NK-92 treated with Interleukin-12 subunit alpha and Interleukin-12 subunit beta, amount 100 ng/mL, for 24 hours (cell line): Measurements from ENCODE around the gene RAD54L.
"Not testable (repeated sequence)": the region's sequence is repeated elsewhere in the genome, so short reads cannot be mapped to it uniquely, and the experiment has no call there.

Source experiments
- DNase-seq: peaks from one replicate; lab custom pipeline; 2025; lab: John Stamatoyannopoulos, UW

Gene RAD54L

GRCh38 chr1:46241733-46242132, 5.8 kb upstream of the RAD54L start:
- not testable (repeated sequence) for DNase-seq

DNA sequence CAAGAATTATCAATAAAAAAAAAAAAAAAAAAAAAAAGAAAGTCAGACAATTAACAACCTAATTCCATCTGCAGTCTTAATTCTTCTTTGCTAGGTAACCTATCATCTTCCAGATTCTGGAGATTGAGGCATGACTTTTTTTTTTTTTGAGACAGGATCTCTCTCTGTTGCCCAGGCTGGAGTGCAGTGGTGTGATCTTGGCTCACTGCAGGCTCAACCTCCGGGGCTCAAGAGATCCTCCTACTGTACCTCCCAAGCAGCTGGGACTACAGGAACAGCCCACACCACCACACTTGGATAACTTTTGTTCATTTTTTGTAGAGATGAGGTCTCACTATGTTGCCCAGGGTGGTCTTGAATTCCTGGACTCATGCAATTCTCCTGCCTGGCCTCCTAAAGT, 4.6 kb upstream of the RAD54L start:
- no peak for DNase-seq

GRCh38 chr1:46243831-46244230, 3.7 kb upstream of the RAD54L start:
- not testable (repeated sequence) for DNase-seq

DNA sequence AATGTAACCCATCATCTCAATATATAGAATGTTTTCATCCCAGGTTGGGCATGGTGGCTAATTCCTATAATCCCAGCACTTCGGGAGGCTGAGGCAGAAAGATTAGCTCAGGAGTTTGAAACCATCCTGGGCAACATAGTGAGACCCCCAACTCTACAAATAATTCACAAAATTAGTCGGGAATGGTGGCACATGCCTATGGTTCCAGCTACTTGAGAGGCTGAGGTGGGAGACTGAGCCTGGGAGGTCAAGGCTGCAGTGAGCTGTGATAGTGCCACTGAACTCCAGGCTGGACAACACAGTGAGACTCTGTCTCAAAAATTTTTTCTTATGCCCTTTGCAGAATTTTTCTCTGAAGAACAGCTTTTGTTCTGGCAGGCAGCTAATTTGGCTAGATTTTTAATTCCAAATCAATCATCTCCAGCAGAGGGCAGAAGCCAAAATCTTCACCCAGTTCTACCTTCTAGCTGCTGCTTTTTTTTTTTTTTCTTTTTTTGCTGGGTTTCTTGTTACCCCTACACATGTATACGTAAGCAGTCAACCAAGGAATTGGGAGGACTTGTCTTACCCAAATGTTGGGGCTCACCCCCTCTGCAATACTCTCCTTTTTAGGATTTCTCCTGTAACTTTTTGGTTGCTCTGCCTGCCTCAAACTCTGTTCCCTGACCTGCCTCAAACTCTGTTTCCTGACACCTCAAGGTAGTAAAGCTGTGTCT, 2.7 kb upstream of the RAD54L start:
- DNase-seq = no peak

GRCh38 chr1:46246136-46246535, 1.4 kb upstream of the RAD54L start:
- DNase-seq = not testable (repeated sequence)

- no peak for DNase-seq
Measured at GRCh38 chr1:46246548-46247435, 771 bp upstream of the RAD54L start.

DNA sequence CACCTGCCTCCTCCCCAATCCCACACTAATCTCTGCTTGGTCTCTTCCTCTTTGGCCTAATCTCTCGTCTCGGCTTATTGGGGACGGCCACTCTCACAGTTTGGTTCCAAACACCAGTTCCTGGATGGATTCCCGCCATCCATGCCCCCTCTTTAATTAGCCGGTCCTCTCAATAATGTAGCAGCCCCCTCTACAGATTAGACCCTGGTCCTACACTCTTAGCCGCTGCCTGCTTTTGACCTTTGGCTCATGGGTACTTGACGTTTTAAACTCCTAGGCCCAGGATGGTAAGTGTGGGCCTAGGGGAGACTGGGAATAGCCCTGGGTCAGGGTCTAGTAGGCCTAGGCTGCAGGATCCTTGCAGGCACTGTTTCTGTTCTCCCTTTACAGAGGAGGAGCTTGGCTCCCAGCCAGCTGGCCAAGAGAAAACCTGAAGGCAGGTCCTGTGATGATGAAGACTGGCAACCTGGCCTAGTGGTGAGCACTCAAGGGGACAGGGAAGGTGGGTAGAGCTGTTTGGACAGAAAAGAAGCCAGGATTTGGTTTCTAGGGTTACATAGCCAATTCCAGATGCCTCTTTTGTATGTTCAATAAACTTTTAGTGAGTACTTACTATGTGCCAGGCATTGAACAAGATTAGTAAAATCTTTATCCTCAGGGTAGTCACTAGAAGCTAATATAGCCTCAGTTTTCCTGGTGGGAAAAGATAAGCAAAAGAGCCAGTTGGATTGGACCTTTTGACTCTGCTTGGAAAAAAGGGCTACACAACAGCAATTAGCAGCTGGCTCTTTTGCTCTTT, 758 bp downstream of the RAD54L start:
- peak; percentile 8 for DNase-seq

DNA sequence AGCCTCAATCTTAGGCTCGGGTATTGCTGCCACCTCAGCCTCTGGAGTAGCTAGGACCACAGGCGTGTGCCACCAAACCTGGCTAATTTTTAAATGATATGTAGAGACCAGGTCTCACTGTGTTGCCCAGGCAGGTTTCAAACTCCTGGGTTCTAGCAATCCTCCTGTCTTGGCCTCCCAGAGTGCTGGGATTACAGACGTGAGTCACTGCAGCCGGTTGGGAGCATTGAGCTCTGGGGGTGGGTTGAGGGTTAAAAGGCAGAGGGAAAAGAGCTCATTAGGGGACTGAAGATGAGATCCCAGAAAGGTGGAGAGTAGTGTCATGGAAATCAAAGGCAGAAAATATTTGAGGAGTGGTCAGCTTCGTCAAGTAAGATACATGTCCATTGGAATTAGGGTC, 7.1 kb downstream of the RAD54L start:
- DNase-seq = no peak

GRCh38 chr1:46256523-46256922, 9.0 kb downstream of the RAD54L start:
- DNase-seq = no peak

DNA sequence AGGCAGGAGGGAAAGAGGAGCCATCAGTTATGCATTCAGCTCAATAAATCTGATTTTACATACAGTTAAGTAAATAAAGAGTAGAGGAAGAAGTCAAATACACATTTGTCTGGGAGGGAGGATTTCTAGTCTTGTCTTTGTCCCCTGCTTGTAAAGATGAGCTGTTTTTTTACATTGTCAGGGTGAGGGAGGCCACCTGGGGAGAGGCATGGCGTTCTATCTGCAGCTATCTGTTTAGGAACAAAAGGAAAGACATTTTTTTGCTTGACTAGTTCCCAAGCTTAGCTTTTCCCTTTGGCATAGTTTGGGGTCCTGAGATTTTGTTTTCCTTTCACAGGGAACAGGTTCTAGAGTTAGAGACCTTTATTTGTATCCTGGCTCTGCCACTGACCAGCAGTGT, 14.9 kb downstream of the RAD54L start:
- DNase-seq = no peak

GRCh38 chr1:46263146-46263545, 15.6 kb downstream of the RAD54L start:
- no peak for DNase-seq

DNA sequence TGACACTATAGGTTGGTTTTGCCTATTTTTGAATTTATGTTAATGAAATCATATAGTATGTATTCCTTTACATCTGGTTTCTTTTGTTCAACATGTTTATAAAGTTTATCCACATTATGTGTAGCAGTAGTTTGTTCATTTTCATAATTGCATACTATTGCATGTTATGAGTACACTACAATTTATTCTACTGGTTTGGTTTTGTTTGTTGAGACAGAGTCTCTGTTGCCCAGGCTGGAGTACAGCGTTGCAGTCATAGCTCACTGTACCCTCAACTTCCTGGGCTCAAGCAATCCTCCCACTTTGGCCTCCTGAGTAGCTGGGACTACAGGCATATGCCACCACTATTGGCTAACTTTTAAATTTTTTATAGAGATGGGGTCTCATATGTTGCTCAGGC, 21.0 kb downstream of the RAD54L start:
- DNase-seq = no peak

GRCh38 chr1:46274225-46275029, 26.9 kb downstream of the RAD54L start:
- DNase-seq = no peak

GRCh38 chr1:46275030-46275337, 27.4 kb downstream of the RAD54L start:
- no peak for DNase-seq

DNA sequence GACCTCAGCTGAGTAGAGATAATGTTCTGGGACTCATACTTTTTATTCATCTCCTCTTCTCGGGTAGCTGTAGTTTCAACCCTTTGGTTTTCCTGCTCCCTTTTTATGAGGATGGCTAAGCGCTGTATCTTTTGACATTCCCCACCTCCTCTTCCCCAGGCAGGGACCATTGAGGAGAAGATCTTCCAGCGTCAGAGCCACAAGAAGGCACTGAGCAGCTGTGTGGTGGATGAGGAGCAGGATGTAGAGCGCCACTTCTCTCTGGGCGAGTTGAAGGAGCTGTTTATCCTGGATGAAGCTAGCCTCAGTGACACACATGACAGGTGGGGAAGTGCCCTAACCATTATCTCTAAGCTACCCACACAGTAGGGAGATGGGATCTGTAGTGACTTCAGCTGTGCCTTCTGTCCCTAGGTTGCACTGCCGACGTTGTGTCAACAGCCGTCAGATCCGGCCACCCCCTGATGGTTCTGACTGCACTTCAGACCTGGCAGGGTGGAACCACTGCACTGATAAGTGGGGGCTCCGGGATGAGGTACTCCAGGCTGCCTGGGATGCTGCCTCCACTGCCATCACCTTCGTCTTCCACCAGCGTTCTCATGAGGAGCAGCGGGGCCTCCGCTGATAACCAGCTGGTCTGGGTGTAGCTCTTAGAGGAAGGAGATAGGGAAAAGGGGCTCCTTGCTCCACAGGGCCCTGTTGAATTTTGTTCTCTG, 30.3 kb downstream of the RAD54L start:
- no peak for DNase-seq

- DNase-seq = no peak
Measured at GRCh38 chr1:46278807-46279206, 31.2 kb downstream of the RAD54L start.

DNA sequence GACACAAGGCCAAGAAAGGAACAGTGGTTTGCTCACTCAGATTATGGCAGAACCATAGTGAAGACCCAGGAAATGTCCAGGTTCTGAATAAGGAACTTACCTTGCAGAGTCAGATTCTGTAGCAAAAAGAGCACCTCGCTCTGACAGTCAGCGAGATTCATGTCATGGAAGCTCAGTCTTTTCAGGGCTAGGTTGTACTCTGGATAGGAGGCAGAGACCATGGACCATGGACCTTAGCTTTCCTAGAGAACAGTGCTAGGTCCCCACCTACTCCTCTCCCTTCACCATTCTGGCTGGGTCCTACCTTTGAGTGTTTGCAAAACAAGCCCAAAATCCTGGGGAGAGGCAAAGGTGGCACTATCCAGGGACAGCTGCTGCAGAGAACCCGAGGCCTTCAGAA, 32.5 kb downstream of the RAD54L start:
- DNase-seq = no peak

- DNase-seq = no peak
Measured at GRCh38 chr1:46281021-46281420, 33.5 kb downstream of the RAD54L start.

GRCh38 chr1:46284058-46284457, 36.5 kb downstream of the RAD54L start:
- no peak for DNase-seq

DNA sequence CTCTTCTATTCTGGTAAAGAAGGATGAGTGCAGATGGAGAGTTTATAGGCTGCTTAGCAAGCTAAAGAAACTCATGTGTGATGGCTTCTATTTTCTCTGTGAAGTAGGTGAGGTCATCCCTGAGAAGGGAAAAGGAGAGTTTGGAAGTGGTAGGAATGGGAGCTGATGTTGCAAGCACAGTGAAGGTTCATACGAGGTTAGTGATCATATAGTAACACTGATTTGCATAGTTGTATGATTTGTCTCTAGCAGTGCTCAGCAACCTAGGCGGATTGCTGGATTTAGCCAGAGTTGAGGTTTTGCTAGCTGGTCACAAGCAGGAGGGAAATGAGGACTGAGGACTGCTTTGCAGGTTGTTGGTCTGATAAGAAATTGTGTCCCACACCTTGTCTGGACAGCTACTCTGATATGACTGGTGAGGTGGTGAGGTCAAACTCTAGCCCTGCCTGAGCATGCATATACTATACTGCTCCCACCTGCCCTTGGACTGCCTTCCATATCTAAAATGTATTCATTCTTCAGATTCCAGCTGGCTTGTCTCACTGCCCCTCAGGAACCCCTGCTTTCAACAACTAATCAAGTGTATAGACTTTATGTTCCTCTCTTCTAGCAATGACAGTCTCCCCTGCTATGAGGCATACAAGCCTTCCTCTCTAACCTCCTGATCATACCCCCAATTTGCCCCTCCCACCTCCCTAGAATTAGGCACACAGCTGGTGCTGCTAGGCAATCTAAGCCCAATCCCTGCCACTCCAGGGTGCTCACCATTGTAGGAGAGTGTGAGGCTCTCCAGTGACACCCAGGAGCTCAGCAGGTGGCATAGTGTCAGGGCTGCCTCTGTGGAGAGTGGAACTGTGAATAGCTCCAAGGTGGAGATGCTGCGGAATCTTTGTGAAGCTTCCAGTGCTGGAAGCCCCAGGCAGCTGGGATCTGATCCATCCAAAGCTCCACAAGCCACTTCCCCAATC, 37.3 kb downstream of the RAD54L start:
- no peak for DNase-seq
